ENCODE data around the gene RTN4RL1.

Gene RTN4RL1

DNA sequence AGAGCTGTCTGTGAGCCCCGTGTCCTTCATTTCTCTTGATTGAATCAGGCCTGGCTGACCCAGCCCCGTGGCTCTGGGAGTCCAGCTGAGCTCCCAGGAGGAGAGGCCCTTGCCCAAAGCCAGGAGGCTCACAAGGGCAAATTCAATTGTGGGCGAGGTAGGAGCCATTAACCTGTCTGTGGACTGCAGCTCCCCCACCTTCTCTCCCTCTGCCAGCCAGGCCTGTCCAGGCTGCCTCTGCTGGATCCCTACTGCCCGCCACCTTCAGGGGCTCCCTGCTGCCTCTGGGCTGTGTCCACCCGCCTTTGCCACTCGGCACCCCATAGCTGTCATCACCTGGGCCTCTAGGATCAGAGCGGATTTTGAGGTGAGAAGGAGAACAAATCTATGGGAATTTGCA is 61.9 kb downstream of the RTN4RL1 start:
- in situ Hi-C loops (cut with MboI; ENCODE audit: low sequenced_read_pairs, unreplicated experiment) = no loop called here
- DNase-seq (ENCODE audit: low spot score) = no peak
- TF ChIP-seq, protein P1, sequence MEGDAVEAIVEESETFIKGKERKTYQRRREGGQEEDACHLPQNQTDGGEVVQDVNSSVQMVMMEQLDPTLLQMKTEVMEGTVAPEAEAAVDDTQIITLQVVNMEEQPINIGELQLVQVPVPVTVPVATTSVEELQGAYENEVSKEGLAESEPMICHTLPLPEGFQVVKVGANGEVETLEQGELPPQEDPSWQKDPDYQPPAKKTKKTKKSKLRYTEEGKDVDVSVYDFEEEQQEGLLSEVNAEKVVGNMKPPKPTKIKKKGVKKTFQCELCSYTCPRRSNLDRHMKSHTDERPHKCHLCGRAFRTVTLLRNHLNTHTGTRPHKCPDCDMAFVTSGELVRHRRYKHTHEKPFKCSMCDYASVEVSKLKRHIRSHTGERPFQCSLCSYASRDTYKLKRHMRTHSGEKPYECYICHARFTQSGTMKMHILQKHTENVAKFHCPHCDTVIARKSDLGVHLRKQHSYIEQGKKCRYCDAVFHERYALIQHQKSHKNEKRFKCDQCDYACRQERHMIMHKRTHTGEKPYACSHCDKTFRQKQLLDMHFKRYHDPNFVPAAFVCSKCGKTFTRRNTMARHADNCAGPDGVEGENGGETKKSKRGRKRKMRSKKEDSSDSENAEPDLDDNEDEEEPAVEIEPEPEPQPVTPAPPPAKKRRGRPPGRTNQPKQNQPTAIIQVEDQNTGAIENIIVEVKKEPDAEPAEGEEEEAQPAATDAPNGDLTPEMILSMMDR (IDR thresholded peaks at IDR 0.05; ENCODE audit: borderline replicate concordance, control extremely low read depth, extremely low read depth, insufficient read depth, missing control alignments) = no peak

DNA sequence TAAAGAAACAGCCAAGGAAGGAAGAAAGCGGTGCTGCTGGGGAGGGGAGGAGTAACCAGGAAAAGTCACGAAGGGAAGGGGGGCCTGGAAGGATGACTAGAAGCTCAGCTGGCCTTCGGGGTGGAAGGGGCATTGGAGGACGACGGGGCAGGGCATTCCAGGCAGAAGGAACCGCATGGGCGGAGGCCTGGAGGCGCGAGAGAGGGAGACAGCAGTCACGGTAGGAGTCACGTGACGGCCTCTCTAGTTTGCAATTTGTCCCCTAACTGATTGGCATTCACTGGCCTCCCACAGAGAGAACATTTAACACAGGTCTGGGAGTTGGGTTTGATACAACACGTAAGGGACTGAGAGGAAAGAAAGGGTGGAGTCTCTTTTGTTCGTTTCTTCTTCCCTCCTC is 63.9 kb downstream of the RTN4RL1 start:
- TF ChIP-seq, protein P1 (IDR thresholded peaks at IDR 0.05; ENCODE audit: borderline replicate concordance, control extremely low read depth, extremely low read depth, insufficient read depth, missing control alignments) = no peak
- DNase-seq (ENCODE audit: low spot score) = no peak
- in situ Hi-C loops (cut with MboI; ENCODE audit: low sequenced_read_pairs, unreplicated experiment) = no loop called here

DNA sequence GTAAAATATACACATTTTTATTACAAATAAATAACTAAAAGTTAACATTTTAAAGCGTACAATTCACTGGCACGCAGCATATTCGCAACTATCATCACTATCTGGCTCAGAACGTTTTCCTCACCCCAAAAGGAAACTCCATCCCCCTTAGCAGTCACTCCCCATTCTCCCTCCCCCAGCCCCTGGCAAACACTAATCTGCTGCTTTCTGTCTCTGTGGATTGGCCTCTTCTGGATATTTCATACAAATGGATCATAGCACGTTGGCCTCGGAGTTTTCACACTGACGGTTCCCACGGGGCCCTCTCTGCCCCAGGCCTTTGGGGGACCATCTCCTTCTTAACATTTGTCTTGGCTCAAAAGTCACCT is 64.6 kb downstream of the RTN4RL1 start:
- DNase-seq (ENCODE audit: low spot score) = no peak
- in situ Hi-C loops (cut with MboI; ENCODE audit: low sequenced_read_pairs, unreplicated experiment) = no loop called here
- TF ChIP-seq, protein P1 (IDR thresholded peaks at IDR 0.05; ENCODE audit: borderline replicate concordance, control extremely low read depth, extremely low read depth, insufficient read depth, missing control alignments) = no peak

DNA sequence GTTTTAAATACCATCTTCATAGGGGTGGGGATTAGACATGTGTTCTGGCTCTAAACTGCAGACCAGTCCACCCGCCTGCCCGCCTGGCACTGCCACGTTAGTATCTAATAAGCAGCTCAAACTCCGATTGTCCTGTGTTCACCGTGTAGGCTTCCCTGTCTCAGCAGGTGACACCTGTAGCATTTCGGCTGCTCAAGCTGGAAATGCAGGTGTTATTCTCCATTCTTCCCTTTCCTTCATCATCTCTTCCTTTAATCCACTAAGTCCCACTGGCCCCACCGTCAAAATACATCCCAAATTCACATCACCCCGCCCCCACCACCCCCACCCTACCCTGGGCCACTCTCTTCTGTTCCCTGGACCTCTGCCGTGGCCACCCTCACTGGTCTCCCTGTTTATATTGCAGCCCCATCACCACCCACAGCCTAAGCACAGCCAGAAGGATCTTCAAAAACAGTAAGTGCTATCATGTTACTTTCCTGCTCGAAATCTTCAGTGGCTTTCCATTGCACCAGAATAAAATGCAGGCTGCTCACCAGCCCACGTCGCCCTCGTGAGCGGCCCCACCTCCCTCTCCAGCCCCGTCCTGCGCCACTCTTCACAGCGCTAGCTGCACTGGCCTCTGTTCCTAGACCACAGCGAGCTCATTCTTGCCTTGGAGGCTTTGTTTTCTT is 65.1 kb downstream of the RTN4RL1 start:
- in situ Hi-C loops (cut with MboI; ENCODE audit: low sequenced_read_pairs, unreplicated experiment) = no loop called here
- DNase-seq (ENCODE audit: low spot score) = no peak
- TF ChIP-seq, protein P1 (IDR thresholded peaks at IDR 0.05; ENCODE audit: borderline replicate concordance, control extremely low read depth, extremely low read depth, insufficient read depth, missing control alignments) = no peak

DNA sequence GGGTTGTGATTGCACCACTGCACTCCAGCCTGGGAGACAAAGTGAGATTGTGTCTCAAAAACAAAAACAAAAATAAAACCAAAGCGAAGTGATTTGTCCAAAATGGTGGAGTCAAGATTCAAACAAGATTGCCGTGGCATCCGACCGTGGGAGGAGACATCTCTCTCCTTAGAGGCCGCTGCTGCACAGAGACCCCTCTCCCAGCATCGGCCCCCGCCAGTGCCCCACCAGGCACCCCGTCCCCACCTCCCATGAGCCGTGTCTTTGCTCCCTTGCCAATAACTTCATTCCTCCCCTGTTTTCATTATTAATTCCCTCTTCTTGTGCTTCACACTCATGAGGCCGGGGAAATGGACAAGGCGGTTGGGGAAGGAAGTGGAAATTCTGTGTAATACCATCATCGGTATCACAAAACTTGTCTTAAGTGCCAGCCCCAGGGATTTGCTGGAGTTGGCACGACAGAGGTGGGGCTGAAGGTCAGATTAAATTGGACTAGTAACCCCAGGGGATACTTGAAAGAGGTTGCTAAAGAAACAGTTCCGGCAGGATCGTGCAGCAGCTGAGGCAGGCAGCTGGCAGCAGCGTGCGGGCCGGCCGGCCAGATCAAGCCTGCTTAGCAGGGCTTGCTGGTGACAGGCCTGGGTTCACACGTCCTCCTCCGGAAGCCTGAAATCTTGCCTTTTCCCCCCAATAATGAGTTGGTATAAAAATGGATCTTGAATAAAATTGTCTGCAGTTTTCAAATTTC is 66.8 kb downstream of the RTN4RL1 start:
- TF ChIP-seq, protein P1 (IDR thresholded peaks at IDR 0.05; ENCODE audit: borderline replicate concordance, control extremely low read depth, extremely low read depth, insufficient read depth, missing control alignments) = no peak
- DNase-seq (ENCODE audit: low spot score) = no peak
- in situ Hi-C loops (cut with MboI; ENCODE audit: low sequenced_read_pairs, unreplicated experiment) = no loop called here

DNA sequence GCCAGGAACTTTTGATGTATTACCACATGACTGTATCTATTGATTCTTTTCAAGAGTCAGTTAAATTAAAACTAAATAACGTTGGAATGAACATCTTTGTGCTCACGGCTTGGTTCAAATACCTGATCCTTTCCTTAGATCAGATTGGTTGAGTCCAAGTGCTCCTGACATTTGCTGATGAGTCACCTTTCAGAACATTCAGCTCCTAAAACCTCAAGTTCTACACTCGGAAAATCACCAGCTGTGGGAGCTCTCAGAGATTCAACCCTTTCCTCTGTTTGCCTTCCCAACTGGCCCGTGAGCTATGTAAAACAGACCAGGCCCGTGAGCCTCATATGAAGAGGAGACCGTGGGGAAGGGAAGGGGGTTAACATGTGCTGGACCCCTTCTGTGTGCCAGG is 68.1 kb downstream of the RTN4RL1 start:
- in situ Hi-C loops (cut with MboI; ENCODE audit: low sequenced_read_pairs, unreplicated experiment) = no loop called here
- no peak for DNase-seq (ENCODE audit: low spot score)
- TF ChIP-seq, protein P1 (IDR thresholded peaks at IDR 0.05; ENCODE audit: borderline replicate concordance, control extremely low read depth, extremely low read depth, insufficient read depth, missing control alignments) = no peak

All from GM13976 (cell line).